Retinal pigment epithelial cell (primary cell): ENCODE data around the gene PTTG1.

Experiments used
- DNase-seq: peaks from one replicate; pipeline ENCODE4 v3.0.0-alpha.2; 2010; ENCODE audit warnings: low read depth
- H3K4me3 ChIP-seq: 2 replicates; pipeline ENCODE4 v1.5.1; 2011; ENCODE audit warnings: mild to moderate bottlenecking, low read length, control low read depth, moderate library complexity
- CTCF ChIP-seq: conservative IDR thresholded peaks from 2 replicates; pipeline ENCODE4 v1.5.1; 2011; ENCODE audit warnings: low read depth, low read length, control low read depth, inconsistent platforms

The PTTG1 gene

GRCh38 chr5:160452795-160453194 is 31.1 kb downstream of the PTTG1 start:
- no peak for TF ChIP-seq CTCF
- no peak overlapping the region for H3K4me3 ChIP-seq
- DNase-seq: no peak

GRCh38 chr5:160453751-160454150 is 32.1 kb downstream of the PTTG1 start:
- DNase-seq: no peak
- no peak overlapping the region for H3K4me3 ChIP-seq
- TF ChIP-seq CTCF: no peak

GRCh38 chr5:160455600-160455999 is 33.9 kb downstream of the PTTG1 start:
- TF ChIP-seq CTCF: no peak
- DNase-seq: no peak
- H3K4me3 ChIP-seq: no peak overlapping the region

- DNase-seq: no peak
- no peak overlapping the region for H3K4me3 ChIP-seq
- no peak for TF ChIP-seq CTCF
Observed at GRCh38 chr5:160456480-160457177, 35.0 kb downstream of the PTTG1 start.

- no peak for TF ChIP-seq CTCF
- no peak overlapping the region for H3K4me3 ChIP-seq
Observed at GRCh38 chr5:160457252-160457651, 35.6 kb downstream of the PTTG1 start.

GRCh38 chr5:160458806-160459800 is 37.4 kb downstream of the PTTG1 start:
- DNase-seq: peak; percentile 31
- no peak for TF ChIP-seq CTCF
- no peak overlapping the region for H3K4me3 ChIP-seq

More at GRCh38 chr5:160457252-160457651, 35.6 kb downstream of the PTTG1 start:
- DNase-seq: no peak
